Measurements from ENCODE around the gene SEPTIN8.

DNA sequence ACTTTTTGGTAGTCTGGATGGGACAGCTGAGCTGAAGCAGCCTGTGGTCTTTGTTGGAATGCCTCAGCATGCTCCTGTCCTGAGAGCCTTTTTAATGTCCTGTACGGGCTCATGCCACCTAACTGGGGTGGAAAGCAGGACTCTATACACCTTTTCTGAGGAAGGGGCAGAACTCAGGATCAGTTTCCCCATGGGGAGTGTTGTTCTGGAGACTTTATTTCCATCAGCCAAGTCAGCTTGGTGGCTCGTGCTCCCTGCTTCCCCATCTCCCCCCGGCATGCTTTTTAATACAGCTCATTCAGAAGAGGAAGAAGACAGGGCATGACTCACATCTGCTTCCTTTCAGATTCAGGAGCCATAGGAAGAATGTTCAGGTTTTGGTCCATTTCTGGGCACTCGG is 5.1 kb upstream of the SEPTIN8 start:
- TF ChIP-seq, protein P1, sequence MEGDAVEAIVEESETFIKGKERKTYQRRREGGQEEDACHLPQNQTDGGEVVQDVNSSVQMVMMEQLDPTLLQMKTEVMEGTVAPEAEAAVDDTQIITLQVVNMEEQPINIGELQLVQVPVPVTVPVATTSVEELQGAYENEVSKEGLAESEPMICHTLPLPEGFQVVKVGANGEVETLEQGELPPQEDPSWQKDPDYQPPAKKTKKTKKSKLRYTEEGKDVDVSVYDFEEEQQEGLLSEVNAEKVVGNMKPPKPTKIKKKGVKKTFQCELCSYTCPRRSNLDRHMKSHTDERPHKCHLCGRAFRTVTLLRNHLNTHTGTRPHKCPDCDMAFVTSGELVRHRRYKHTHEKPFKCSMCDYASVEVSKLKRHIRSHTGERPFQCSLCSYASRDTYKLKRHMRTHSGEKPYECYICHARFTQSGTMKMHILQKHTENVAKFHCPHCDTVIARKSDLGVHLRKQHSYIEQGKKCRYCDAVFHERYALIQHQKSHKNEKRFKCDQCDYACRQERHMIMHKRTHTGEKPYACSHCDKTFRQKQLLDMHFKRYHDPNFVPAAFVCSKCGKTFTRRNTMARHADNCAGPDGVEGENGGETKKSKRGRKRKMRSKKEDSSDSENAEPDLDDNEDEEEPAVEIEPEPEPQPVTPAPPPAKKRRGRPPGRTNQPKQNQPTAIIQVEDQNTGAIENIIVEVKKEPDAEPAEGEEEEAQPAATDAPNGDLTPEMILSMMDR (IDR thresholded peaks at IDR 0.05), result no peak
- no peak for TF ChIP-seq POLR2A (IDR thresholded peaks at IDR 0.05)
